HG02623 (cell line): ENCODE data around the gene EIF2S1.
A peak's percentile ranks its signal among the peaks of the same experiment; 100 is the strongest.
"Not testable (repeated sequence)": the region's sequence is repeated elsewhere in the genome, so short reads cannot be mapped to it uniquely, and the experiment has no call there.

Source experiments
- ATAC-seq: cut with Tn5 transposase; IDR thresholded peaks from one replicate; pipeline ENCODE4 v1.9.1; 2021; ENCODE audit warnings: moderate library complexity; ENCODE audit not compliant: unreplicated experiment

The EIF2S1 gene

GRCh38 chr14:67359775-67360469 is at the start of gene EIF2S1, which contains the start of gene ATP6V1D:
TSS of gene EIF2S1 (plus strand) at chr14:67360328. CDS start at chr14:67364768, 4,440 bp downstream.
TSS of gene ATP6V1D (minus strand) at chr14:67359804. CDS start at chr14:67359698, 106 bp downstream.
- peak; percentile 86 for ATAC-seq

- no peak for ATAC-seq
Measured at GRCh38 chr14:67311868-67312267, 48.3 kb upstream of the EIF2S1 start.

- no peak for ATAC-seq
Measured at GRCh38 chr14:67313153-67313552, 47.0 kb upstream of the EIF2S1 start.

- no peak for ATAC-seq
Measured at GRCh38 chr14:67317822-67318221, 42.3 kb upstream of the EIF2S1 start.

- ATAC-seq, result no peak
Measured at GRCh38 chr14:67319142-67319541, 41.0 kb upstream of the EIF2S1 start.

GRCh38 chr14:67329666-67330065 is 30.5 kb upstream of the EIF2S1 start:
- not testable (repeated sequence) for ATAC-seq

- no peak for ATAC-seq
Measured at GRCh38 chr14:67331368-67332125, 28.6 kb upstream of the EIF2S1 start.

- ATAC-seq, result no peak
Measured at GRCh38 chr14:67332468-67332867, 27.7 kb upstream of the EIF2S1 start.

GRCh38 chr14:67335781-67336180 is 24.3 kb upstream of the EIF2S1 start:
- ATAC-seq, result no peak

GRCh38 chr14:67341231-67341630 is 18.9 kb upstream of the EIF2S1 start:
- not testable (repeated sequence) for ATAC-seq

- no peak for ATAC-seq
Measured at GRCh38 chr14:67343601-67344230, 16.4 kb upstream of the EIF2S1 start.

- ATAC-seq, result no peak
Measured at GRCh38 chr14:67345583-67345982, 14.5 kb upstream of the EIF2S1 start.

GRCh38 chr14:67352055-67352454 is 8.1 kb upstream of the EIF2S1 start:
- no peak for ATAC-seq

GRCh38 chr14:67357186-67357968 is 2.8 kb upstream of the EIF2S1 start:
- no peak for ATAC-seq

- no peak for ATAC-seq
Measured at GRCh38 chr14:67357969-67358354, 2.2 kb upstream of the EIF2S1 start.

GRCh38 chr14:67358924-67359774 is 979 bp upstream of the EIF2S1 start:
- no peak for ATAC-seq

GRCh38 chr14:67360470-67361206 is 510 bp downstream of the EIF2S1 start:
- no peak for ATAC-seq

GRCh38 chr14:67365476-67365875 is 5.3 kb downstream of the EIF2S1 start:
- ATAC-seq, result no peak

- no peak for ATAC-seq
Measured at GRCh38 chr14:67370830-67371229, 10.7 kb downstream of the EIF2S1 start.
